NB4 (cell line): ENCODE results near the gene TBC1D2B.

Source experiments
- POLR2A ChIP-seq: IDR thresholded peaks from 2 replicates; pipeline ENCODE4 v1.6.1; 2011; ENCODE audit warnings: mild to moderate bottlenecking; ENCODE audit not compliant: insufficient read length; ENCODE audit errors: extremely low read depth
- TF ChIP-seq, protein P1 (sequence below): IDR thresholded peaks from one replicate; pipeline ENCODE4 v1.5.1; 2012; ENCODE audit warnings: low read depth, low read length
- TF ChIP-seq, protein P2 (sequence below): IDR thresholded peaks from 2 replicates; pipeline ENCODE4 v1.6.1; 2011; ENCODE audit warnings: low read depth, low read length

DNA sequence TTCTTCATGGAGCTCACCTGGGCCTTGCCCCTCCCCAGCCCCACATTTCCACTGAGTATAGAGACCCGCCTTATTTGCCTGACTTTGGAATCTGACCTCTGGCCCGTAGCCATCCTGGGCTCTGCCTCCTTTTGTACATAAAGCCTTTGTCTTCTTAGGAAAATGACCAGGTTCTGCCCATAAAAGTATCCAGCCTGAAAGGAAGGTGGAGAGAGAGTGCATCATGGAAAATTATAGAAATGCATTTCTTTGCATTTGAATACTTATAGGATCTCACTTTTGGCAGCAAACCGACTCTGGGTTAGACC lies 11.2 kb upstream of the TBC1D2B start:
- TF ChIP-seq, protein P1, sequence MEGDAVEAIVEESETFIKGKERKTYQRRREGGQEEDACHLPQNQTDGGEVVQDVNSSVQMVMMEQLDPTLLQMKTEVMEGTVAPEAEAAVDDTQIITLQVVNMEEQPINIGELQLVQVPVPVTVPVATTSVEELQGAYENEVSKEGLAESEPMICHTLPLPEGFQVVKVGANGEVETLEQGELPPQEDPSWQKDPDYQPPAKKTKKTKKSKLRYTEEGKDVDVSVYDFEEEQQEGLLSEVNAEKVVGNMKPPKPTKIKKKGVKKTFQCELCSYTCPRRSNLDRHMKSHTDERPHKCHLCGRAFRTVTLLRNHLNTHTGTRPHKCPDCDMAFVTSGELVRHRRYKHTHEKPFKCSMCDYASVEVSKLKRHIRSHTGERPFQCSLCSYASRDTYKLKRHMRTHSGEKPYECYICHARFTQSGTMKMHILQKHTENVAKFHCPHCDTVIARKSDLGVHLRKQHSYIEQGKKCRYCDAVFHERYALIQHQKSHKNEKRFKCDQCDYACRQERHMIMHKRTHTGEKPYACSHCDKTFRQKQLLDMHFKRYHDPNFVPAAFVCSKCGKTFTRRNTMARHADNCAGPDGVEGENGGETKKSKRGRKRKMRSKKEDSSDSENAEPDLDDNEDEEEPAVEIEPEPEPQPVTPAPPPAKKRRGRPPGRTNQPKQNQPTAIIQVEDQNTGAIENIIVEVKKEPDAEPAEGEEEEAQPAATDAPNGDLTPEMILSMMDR, result no peak
- TF ChIP-seq, protein P2, sequence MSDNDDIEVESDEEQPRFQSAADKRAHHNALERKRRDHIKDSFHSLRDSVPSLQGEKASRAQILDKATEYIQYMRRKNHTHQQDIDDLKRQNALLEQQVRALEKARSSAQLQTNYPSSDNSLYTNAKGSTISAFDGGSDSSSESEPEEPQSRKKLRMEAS, result no peak
- no peak for TF ChIP-seq POLR2A
